ENCODE results near the gene USP49. TPM values are rescaled to one million over a fixed set of nuclear protein-coding genes. Genes with fewer than 3 reads are reported as not detected.

The USP49 gene
- total RNA-seq, 5 donors from 2014 or later (not counting 1 experiment from before 2014, with no cell fraction given), result 2.5 to 5.2 (median 3.3) TPM

GRCh38 chr6:41791305-41791704 is 103.9 kb downstream of the USP49 start:
- Mint-ChIP-seq H3K27ac (no peak overlapping the region), H3K4me3 (no peak overlapping the region)
- POLR2A ChIA-PET, result interaction anchor here (0.6 to 1.1 kb wide), 2 partner anchors 216 to 217 kb away, joined by 3 to 4 read pairs; no protein-coding TSS in a partner anchor

DNA sequence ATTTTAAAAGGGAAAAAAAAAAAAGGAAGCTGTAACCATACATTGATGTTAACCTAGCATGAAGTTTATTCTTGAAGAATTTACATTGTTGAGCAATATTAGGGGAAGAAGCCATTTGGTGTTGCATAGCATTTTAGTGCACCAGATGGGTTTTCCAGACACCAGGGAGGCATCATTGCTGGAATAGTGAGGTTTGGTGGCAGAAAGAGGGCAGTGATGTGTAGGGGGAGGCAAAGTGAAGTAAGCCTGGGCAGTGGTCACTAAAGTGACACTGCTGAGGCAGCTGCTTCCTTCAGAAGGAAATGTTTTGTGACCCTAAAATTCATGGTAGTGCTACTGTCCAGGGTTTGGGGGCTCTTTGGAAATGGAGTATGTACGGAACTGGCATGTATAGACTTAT is 105.1 kb downstream of the USP49 start:
- no peaks in the 10 kb centered on the region for H3K9me3 ChIP-seq
- POLR2A ChIA-PET, result no interaction called here
- H3K36me3 Mint-ChIP-seq, result peaks cover 18% of the 10 kb centered on the region
- H3K4me3 ChIP-seq (ENCODE audit: control insufficient read depth in 1 of 2, extremely low read depth in 1 of 2, low read length in 1 of 2), result no peak overlapping the region
- no peaks in the 10 kb centered on the region for H3K27me3 ChIP-seq (replicated peaks in 1 of 2; ENCODE audit: control insufficient read depth in 2 of 2, extremely low read depth in 1 of 2, insufficient read depth in 2 of 2, low read length in 1 of 2)
- no peaks in the 10 kb centered on the region for H3K27me3 Mint-ChIP-seq
- H3K4me3 Mint-ChIP-seq, result peak overlapping the region in 1 of 3 donors; percentile 36
- peaks cover 2 to 18% of the 10 kb centered on the region in 2 experiments for H3K4me1 ChIP-seq (ENCODE audit: control insufficient read depth in 1 of 2, extremely low read depth in 1 of 2, insufficient read depth in 2 of 2, low read length in 2 of 2)
- CTCF ChIA-PET, result interaction anchor here in 1 of 2 donors (0.6 kb wide), 1 partner anchor 377 kb away, joined by 3 read pairs; no protein-coding TSS in a partner anchor
- 100% methylated on average over 1 of the region's 1 CpG for WGBS (ENCODE audit: insufficient coverage)
- H3K27ac ChIP-seq (ENCODE audit: low read length), result no peak overlapping the region
- no peaks in the 10 kb centered on the region for H3K9me3 Mint-ChIP-seq
- H3K27ac Mint-ChIP-seq, result no peak overlapping the region
- DNase-seq (no peak), ATAC-seq (replicated peaks in 1 of 4) (no peak)
- H3K36me3 ChIP-seq (ENCODE audit: control insufficient read depth in 2 of 2, extremely low read depth in 1 of 2, insufficient read depth in 1 of 2, low read length in 1 of 2), result peaks cover 4 to 32% of the 10 kb centered on the region in 2 donors
- peaks cover 8 to 26% (median 16%) of the 10 kb centered on the region in 3 donors for H3K4me1 Mint-ChIP-seq

More at GRCh38 chr6:41791305-41791704, 103.9 kb downstream of the USP49 start:
- CTCF ChIA-PET, result interaction anchor here in 1 of 2 donors (1.1 to 1.2 kb wide), 2 partner anchors 130 to 426 kb away, joined by 3 to 4 read pairs; partner anchors contain the start of genes BYSL and MED20
- Histone ChIP-seq H3K27me3 (replicated peaks in 1 of 2; ENCODE audit: control insufficient read depth in 2 of 2, extremely low read depth in 1 of 2, insufficient read depth in 2 of 2, low read length in 1 of 2) (no peaks in the 10 kb centered on the region), H3K9me3 (no peaks in the 10 kb centered on the region), H3K27ac (ENCODE audit: low read length) (no peak overlapping the region), H3K4me3 (ENCODE audit: control insufficient read depth in 1 of 2, extremely low read depth in 1 of 2, low read length in 1 of 2) (no peak overlapping the region), H3K4me1 (ENCODE audit: control insufficient read depth in 1 of 2, extremely low read depth in 1 of 2, insufficient read depth in 2 of 2, low read length in 2 of 2) (peaks cover 0 to 9% of the 10 kb centered on the region in 2 experiments), H3K36me3 (ENCODE audit: control insufficient read depth in 2 of 2, extremely low read depth in 1 of 2, insufficient read depth in 1 of 2, low read length in 1 of 2) (peaks cover 4 to 42% of the 10 kb centered on the region in 2 donors)
- no peak for DNase-seq
- Mint-ChIP-seq H3K4me1 (peaks cover 8 to 20% (median 12%) of the 10 kb centered on the region in 3 donors), H3K27me3 (no peaks in the 10 kb centered on the region), H3K36me3 (peaks cover 18% of the 10 kb centered on the region), H3K9me3 (no peaks in the 10 kb centered on the region)
- ATAC-seq (replicated peaks in 1 of 4), result no peak
- no CpG with 5 or more reads among the region's 1 CpG for WGBS (ENCODE audit: insufficient coverage)

DNA sequence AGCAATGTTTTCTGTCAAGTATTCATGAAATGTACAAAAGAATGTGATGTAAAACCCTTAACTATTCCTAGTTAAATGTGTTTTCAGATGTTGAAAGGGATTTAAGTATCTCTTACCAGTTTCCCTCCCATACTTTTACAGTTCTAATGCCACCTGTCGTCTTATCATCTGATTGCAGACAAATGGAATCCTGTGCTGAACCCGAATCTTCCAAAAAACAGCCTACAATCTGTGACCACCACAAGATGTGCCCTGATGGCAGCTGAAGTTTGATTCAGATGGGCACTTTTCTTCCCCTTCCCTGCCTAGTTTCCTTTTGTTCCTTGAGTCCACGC is 105.8 kb downstream of the USP49 start:
- Mint-ChIP-seq H3K27ac (no peak overlapping the region), H3K9me3 (no peaks in the 10 kb centered on the region), H3K27me3 (no peaks in the 10 kb centered on the region), H3K4me3 (peak overlapping the region; percentile 93 to 97 (median 94)), H3K36me3 (peaks cover 18% of the 10 kb centered on the region), H3K4me1 (peaks cover 8 to 30% (median 16%) of the 10 kb centered on the region in 3 donors)
- CTCF ChIA-PET, result no interaction called here
- H3K4me1 ChIP-seq (ENCODE audit: control insufficient read depth in 1 of 2, extremely low read depth in 1 of 2, insufficient read depth in 2 of 2, low read length in 2 of 2), result peaks cover 2 to 18% of the 10 kb centered on the region in 2 experiments
- no peaks in the 10 kb centered on the region for H3K9me3 ChIP-seq
- 96% methylated on average over 2 of the region's 3 CpGs for WGBS (ENCODE audit: insufficient coverage)
- POLR2A ChIA-PET, result no interaction called here
- peaks cover 4 to 31% of the 10 kb centered on the region in 2 donors for H3K36me3 ChIP-seq (ENCODE audit: control insufficient read depth in 2 of 2, extremely low read depth in 1 of 2, insufficient read depth in 1 of 2, low read length in 1 of 2)
- ATAC-seq (replicated peaks in 1 of 4), result no peak
- H3K4me3 ChIP-seq (ENCODE audit: control insufficient read depth in 1 of 2, extremely low read depth in 1 of 2, low read length in 1 of 2), result no peak overlapping the region
- no peaks in the 10 kb centered on the region for H3K27me3 ChIP-seq (replicated peaks in 1 of 2; ENCODE audit: control insufficient read depth in 2 of 2, extremely low read depth in 1 of 2, insufficient read depth in 2 of 2, low read length in 1 of 2)
- no peak for DNase-seq
- no peak overlapping the region for H3K27ac ChIP-seq (ENCODE audit: low read length)

DNA sequence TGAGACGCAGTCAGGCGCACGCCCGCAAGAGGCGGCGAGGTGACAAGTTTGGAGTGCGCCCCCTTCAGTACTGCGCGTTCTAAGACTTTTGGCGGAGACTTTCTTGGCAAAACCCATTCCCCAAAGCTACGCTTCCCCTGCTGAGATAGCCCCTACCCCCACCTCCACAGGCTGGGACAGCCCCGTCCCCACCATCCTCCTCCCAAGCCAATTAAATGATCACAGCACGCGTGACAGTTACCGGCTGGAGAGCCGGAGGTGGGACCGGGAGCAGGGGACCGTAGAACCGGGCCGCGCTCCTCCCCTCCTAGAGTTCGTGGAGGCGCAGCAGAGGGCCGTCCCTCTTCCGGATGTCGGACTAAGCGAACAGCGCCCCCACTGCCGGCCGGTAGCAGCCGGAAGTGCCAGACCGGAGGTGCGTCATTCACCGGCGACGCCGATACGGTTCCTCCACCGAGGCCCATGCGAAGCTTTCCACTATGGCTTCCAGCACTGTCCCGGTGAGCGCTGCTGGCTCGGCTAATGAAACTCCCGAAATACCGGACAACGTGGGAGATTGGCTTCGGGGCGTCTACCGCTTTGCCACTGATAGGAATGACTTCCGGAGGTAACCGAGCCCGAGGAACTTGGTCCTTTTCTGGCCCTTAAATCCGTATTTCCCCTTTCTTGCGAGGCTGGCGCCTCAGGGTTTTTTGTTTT is 107.8 kb downstream of the USP49 start, which contains the start of gene TOMM6:
TSS of gene TOMM6 (plus strand) at position 476 of the 699 bp plus-strand sequence. CDS start at position 480, 4 bp downstream.
- under 1% methylated on average over 41 of the region's 55 CpGs for WGBS (ENCODE audit: insufficient coverage)
- H3K36me3 Mint-ChIP-seq, result peaks cover 15% of the 10 kb centered on the region

DNA sequence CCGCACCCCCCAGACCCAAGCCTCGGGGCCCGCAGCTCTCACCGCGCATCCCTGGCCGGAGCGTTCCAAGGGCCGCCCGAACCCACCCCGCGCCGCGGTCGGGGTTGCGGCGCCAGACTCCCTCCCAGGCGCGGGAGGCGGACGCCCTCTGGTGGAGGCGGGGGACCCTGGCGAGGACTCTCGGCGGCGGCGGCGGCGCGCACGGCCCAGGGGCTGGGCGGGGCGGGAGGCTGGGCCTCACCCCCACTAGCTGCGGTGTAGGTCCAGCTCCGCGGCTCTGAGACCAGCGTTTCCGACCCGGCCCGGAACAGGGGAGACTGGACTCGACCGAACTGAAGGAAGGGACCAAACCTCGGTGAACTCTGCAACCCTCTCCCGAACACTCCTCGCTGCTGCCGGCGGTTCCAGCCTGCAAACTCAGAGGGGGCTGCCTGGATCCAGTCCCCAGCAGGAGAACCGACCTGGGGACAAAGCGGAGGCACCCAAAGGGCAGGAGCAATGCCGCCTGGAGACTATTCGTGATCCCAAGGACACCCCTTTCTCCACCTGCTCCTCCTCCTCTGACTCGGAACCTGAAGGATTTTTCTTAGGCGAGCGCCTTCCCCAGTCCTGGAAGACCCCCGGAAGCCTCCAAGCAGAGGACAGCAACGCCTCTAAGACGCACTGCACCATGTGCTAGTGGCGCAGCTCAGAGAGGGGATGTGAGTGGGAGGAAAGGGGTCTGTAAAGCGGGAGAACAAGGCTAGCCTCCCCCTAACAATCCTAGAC is 108.5 kb downstream of the USP49 start:
- Mint-ChIP-seq H3K36me3 (peaks cover 13% of the 10 kb centered on the region), H3K27ac (peak overlapping the region; percentile 96), H3K4me1 (peaks cover 8 to 34% (median 16%) of the 10 kb centered on the region in 3 donors), H3K9me3 (no peaks in the 10 kb centered on the region), H3K27me3 (no peaks in the 10 kb centered on the region), H3K4me3 (peak overlapping the region; percentile 93 to 97 (median 94))
- Histone ChIP-seq H3K36me3 (ENCODE audit: control insufficient read depth in 2 of 2, extremely low read depth in 1 of 2, insufficient read depth in 1 of 2, low read length in 1 of 2) (peaks cover 4 to 23% of the 10 kb centered on the region in 2 donors), H3K9me3 (no peaks in the 10 kb centered on the region), H3K4me3 (ENCODE audit: control insufficient read depth in 1 of 2, extremely low read depth in 1 of 2, low read length in 1 of 2) (peak overlapping the region; percentile 72 to 97), H3K4me1 (ENCODE audit: control insufficient read depth in 1 of 2, extremely low read depth in 1 of 2, insufficient read depth in 2 of 2, low read length in 2 of 2) (peaks cover 2 to 18% of the 10 kb centered on the region in 2 experiments), H3K27me3 (replicated peaks in 1 of 2; ENCODE audit: control insufficient read depth in 2 of 2, extremely low read depth in 1 of 2, insufficient read depth in 2 of 2, low read length in 1 of 2) (peaks cover 0 to 6% of the 10 kb centered on the region in 2 experiments), H3K27ac (ENCODE audit: low read length) (peak overlapping the region; percentile 89)
- POLR2A ChIA-PET, result interaction anchor here in 1 of 2 donors (0.5 to 1.8 kb wide), 3 partner anchors 135 to 665 kb away, joined by 6 to 11 read pairs (median 7); partner anchors contain the start of genes BYSL, MED20 and TAF8
- DNase-seq (peak; percentile 61 to 93 (median 83)), ATAC-seq (replicated peaks in 1 of 4) (peak; percentile 72 to 82 (median 76))
- WGBS (ENCODE audit: insufficient coverage), result under 1% methylated on average over 48 of the region's 58 CpGs
- CTCF ChIA-PET, result interaction anchor here (0.5 to 2.5 kb wide), 21 partner anchors 8 to 959 kb away, joined by 3 to 46 read pairs (median 4); partner anchors contain the start of genes BYSL (in 2 of the 2), MED20 (in 2 of the 2), CCND3 (in 1 of the 2) and TAF8 (in 1 of the 2)

More for the DNA sequence above, 107.8 kb downstream of the USP49 start, which contains the start of gene TOMM6:
- Histone ChIP-seq H3K36me3 (ENCODE audit: control insufficient read depth in 2 of 2, extremely low read depth in 1 of 2, insufficient read depth in 1 of 2, low read length in 1 of 2) (peaks cover 4 to 28% of the 10 kb centered on the region in 2 donors), H3K27me3 (replicated peaks in 1 of 2; ENCODE audit: control insufficient read depth in 2 of 2, extremely low read depth in 1 of 2, insufficient read depth in 2 of 2, low read length in 1 of 2) (peaks cover 0 to 3% of the 10 kb centered on the region in 2 experiments), H3K4me1 (ENCODE audit: control insufficient read depth in 1 of 2, extremely low read depth in 1 of 2, insufficient read depth in 2 of 2, low read length in 2 of 2) (peaks cover 2 to 18% of the 10 kb centered on the region in 2 experiments), H3K27ac (ENCODE audit: low read length) (peak within 1 kb of the TSS; percentile 89), H3K9me3 (no peaks in the 10 kb centered on the region), H3K4me3 (ENCODE audit: control insufficient read depth in 1 of 2, extremely low read depth in 1 of 2, low read length in 1 of 2) (peak within 1 kb of the TSS; percentile 72 to 97)
- Mint-ChIP-seq H3K9me3 (no peaks in the 10 kb centered on the region), H3K27me3 (no peaks in the 10 kb centered on the region), H3K4me1 (peaks cover 8 to 31% (median 16%) of the 10 kb centered on the region in 3 donors), H3K27ac (peak within 1 kb of the TSS; percentile 96), H3K4me3 (peak within 1 kb of the TSS; percentile 93 to 97 (median 94))
- ChIA-PET CTCF (interaction anchor here (0.8 to 2.5 kb wide), 16 partner anchors 9 to 776 kb away, joined by 3 to 46 read pairs (median 8); partner anchors contain the start of genes BYSL (in 2 of the 2), MED20 (in 2 of the 2), TAF8 (in 1 of the 2) and USP49 (in 1 of the 2)), POLR2A (interaction anchor here (0.5 to 1.8 kb wide), 6 partner anchors 117 to 1228 kb away, joined by 3 to 11 read pairs (median 6); partner anchors contain the start of genes BYSL (in 1 of the 2), MED20 (in 1 of the 2) and TAF8 (in 1 of the 2))
- DNase-seq (peak; percentile 86 to 97 (median 93)), ATAC-seq (replicated peaks in 1 of 4) (peak; percentile 82 to 83 (median 82))

All from T-cell (primary cell).